Ovary (tissue), 10 donors: Measurements from ENCODE around the gene GPR33. TPM values are rescaled to one million over a fixed set of nuclear protein-coding genes. Genes with fewer than 3 reads are reported as not detected.

Source experiments
- DNase-seq, 5 donors: peaks; one replicate each; pipeline ENCODE4 v3.0.0-alpha.2; 2019 to 2020
- H3K27ac ChIP-seq, 2 donors: fragments of 200-600 bp; one replicate each; pipeline versions ENCODE4 v1.5.1 to v1.8.0; 2019 to 2022
- H3K27me3 ChIP-seq: fragments of 200-600 bp; one replicate; pipeline ENCODE4 v1.8.0; 2022
- H3K36me3 ChIP-seq: fragments of 200-600 bp; sonication (generic); one replicate; pipeline ENCODE4 v1.5.1; 2019
- H3K4me1 ChIP-seq: one replicate; pipeline ENCODE4 v1.8.1; 2013; ENCODE audit warnings: mild to moderate bottlenecking, moderate library complexity; ENCODE audit not compliant: insufficient read depth
- H3K4me3 ChIP-seq: fragments of 200-600 bp; sonication (generic); one replicate; pipeline ENCODE4 v1.5.1; 2017
- H3K9me3 ChIP-seq, 2 donors: fragments of 200-600 bp in 1 of 2; sonication (generic) in 1 of 2; one replicate each; pipeline versions ENCODE4 v1.5.1 to v1.8.1; 2013 to 2019; ENCODE audit warnings: mild to moderate bottlenecking in 1 of 2, moderate library complexity in 1 of 2
- CTCF ChIP-seq, 3 donors: fragments of 450-650 bp in 2 of 3; fragments of 200-600 bp in 1 of 3; IDR thresholded peaks; one replicate each; pipeline versions ENCODE4 v1.5.1 to v1.8.0; 2016 to 2022; ENCODE audit warnings: antibody characterized with exemption in 3 of 3, mild to moderate bottlenecking in 1 of 3
- EP300 ChIP-seq: sonication (generic); formaldehyde crosslinking; IDR thresholded peaks from one replicate; pipeline ENCODE4 v1.6.1; 2017; ENCODE audit warnings: antibody characterized with exemption
- POLR2A ChIP-seq: fragments of 450-650 bp; IDR thresholded peaks from one replicate; pipeline ENCODE4 v1.6.1; 2017; ENCODE audit warnings: antibody characterized with exemption, mild to moderate bottlenecking, moderate library complexity
- WGBS, 3 donors: extraction: QIAGEN DNeasy Blood & Tissue Kit in 1 of 3; methylation state at CpG; one replicate each; pipeline versions ENCODE4 v1.1.5 to v1.1.7; 2013 to 2017; 5-methylcytosine and 5-hydroxymethylcytosine counted together
- intact Hi-C, 4 donors: fragments of 100-400 bp; cut with DNase I; formaldehyde crosslinking; loops; one replicate each; pipeline versions ENCODE4 v1.11.0 to v1.15.1; 2022 to 2023
- long read RNA-seq, 3 donors: library from polyadenylated mRNA in 2 of 3; unstranded in 2 of 3; transcript quantifications; one replicate each; pipeline ENCODE4 v2.0.0 and lab custom pipeline, GENCODE V29; 2021 to 2026
- polyA plus RNA-seq, 2 donors: library from polyadenylated mRNA; stranded (reverse); fragments of 200-250 nt in 1 of 2; fragments of 350-450 nt in 1 of 2; fragmentation: Illumina TruSeq in 1 of 2; extraction: RNeasy Lipid Tissue Mini Kit (QIAGEN cat#74804) in 1 of 2; gene quantifications; one replicate each; pipeline ENCODE4 v1.2.3, GENCODE V29; 2013 to 2014
- total RNA-seq, 7 donors: library from RNA; depleted of rRNA in 2 of 7; stranded (reverse); fragments of >200 nt in 2 of 7; fragmentation: NEBNext Ultra II Directional in 3 of 7; extraction: Animal tissue kit (Norgen Biotek cat#: 25700) in 3 of 7; gene quantifications; one replicate each; pipeline versions ENCODE4 v1.1.0 to v1.2.4, GENCODE V29; 2016 to 2023
- donor health status: DM: no; HTN: no; CAD: no; lungs with moderate emphysema.
- donor health status: DM: no; HTN: no; CAD: no.
- donor health status: Bipolar disorder and iron deficiency.
- donor health status: DM: yes; HTN: yes; CAD: no.
- donor health status: DM: no; HTN: no; CAD: no.
- donor health status: DM: yes; HTN: yes; CAD: no.

The GPR33 gene
- not detected for total RNA-seq
- polyA plus RNA-seq, result not detected
- long read RNA-seq, donor 1, result 0 reads
- long read RNA-seq, donor 2, result 0 reads
- long read RNA-seq, donor 3, result 0 reads

DNA sequence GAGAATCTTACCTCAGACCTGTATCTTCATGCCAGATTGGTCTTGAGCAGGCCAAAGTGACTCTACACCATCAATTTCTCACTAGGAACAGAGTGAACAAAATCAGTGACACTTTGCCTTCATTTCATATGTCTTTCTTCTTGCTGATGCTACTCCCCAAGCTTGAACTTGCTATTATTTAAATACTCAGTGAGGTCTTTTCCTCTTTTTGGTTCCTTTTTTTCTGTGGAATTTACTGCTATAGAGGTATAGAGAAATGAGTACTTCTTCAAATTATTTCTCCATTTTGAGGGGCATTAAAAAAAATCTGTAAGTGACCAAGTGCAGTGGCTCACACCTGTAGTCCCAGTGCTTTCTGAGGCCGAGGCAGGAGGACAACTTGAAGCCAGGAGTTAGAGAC is at the start of gene GPR33:
Gene GPR33, minus strand, starts transcription at position 154 of the 400 bp plus-strand sequence. CDS start 4,074 bp downstream, outside the sequence.
- 78 to 90% (median 86%) methylated on average over 1 of the region's 1 CpG for WGBS, 3 donors
- peaks cover 0 to 3% of the 10 kb centered on the region in 2 donors for H3K9me3 ChIP-seq

DNA sequence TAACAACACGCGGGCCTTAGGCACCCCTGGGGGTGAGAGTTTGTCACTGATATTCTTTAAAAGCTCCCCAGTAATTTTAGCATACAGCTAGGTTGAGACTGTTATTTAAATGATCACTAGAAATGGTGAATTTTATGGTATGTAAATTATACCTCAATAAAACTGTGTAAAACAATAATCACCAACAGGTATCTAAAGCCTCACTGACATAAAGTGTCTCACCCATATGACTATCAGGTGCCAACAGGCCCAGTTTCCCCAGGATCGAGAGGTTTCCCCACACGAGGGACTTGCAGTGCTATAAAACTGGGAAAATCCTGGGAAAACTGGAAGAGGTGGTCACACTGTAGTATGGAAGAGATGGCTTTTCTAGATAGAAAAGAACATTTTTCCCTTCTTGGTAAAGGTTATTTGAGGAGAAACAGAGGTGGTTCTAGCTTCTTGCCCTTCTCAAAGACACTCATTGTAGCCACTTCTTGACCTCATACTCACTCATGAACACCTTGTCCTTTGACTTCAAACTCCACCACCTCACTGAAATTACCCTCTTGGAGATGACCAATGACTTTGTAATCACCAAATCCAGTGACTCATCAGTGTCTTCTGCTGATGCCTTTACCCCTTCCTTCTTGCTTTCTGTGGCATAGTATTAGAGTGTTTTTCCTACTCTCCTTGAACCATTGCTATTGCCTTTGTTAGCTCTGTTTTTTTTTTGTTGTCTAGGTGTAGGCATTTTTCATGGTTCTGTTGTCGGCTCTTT is 48.5 kb upstream of the GPR33 start:
- DNase-seq, result no peak
- Histone ChIP-seq H3K4me3 (no peak overlapping the region), H3K27me3 (no peaks in the 10 kb centered on the region), H3K27ac (no peak overlapping the region), H3K36me3 (no peaks in the 10 kb centered on the region), H3K9me3 (no peaks in the 10 kb centered on the region), H3K4me1 (no peaks in the 10 kb centered on the region)
- intact Hi-C loops, result no loop called here
- TF ChIP-seq EP300, result no peak
- TF ChIP-seq CTCF (IDR thresholded peaks at IDR 0.05), result no peak
- TF ChIP-seq POLR2A, result no peak
- WGBS, 3 donors, result 73 to 82% (median 74%) methylated on average over 5 of the region's 5 CpGs

More for the DNA sequence above, at the start of gene GPR33:
- Histone ChIP-seq H3K4me3 (no peak within 1 kb of the TSS), H3K27me3 (no peaks in the 10 kb centered on the region), H3K36me3 (no peaks in the 10 kb centered on the region), H3K4me1 (no peaks in the 10 kb centered on the region), H3K27ac (no peak within 1 kb of the TSS)
- no peak for DNase-seq
- intact Hi-C loops, result no loop called here
- TF ChIP-seq CTCF (IDR thresholded peaks at IDR 0.05) (no peak), POLR2A (no peak), EP300 (no peak)

DNA sequence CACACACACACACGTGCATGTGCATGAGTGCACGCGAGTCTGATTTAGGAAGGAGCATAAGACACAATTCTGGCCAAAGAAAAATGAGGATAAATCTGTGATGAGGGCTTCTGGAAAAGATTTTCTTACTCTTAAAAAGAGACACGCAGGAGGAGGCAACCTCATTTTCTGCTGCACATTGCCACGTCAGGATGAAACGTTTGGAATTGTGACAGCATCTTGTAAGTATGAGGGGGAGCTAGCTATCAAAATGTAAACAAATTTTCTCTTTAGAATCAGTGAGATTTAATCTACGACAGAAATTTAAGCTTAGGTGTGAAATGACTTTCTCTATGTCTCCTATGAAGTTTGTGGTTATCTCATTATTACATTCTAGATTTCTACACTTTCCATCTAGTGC is 42.3 kb upstream of the GPR33 start:
- Histone ChIP-seq H3K27ac (no peak overlapping the region), H3K4me3 (no peak overlapping the region), H3K9me3 (no peaks in the 10 kb centered on the region), H3K27me3 (no peaks in the 10 kb centered on the region), H3K36me3 (no peaks in the 10 kb centered on the region), H3K4me1 (no peaks in the 10 kb centered on the region)
- DNase-seq, result no peak
- no peak for TF ChIP-seq EP300
- WGBS, 3 donors, result 21 to 35% (median 29%) methylated on average over 7 of the region's 7 CpGs
- intact Hi-C loops, result no loop called here

DNA sequence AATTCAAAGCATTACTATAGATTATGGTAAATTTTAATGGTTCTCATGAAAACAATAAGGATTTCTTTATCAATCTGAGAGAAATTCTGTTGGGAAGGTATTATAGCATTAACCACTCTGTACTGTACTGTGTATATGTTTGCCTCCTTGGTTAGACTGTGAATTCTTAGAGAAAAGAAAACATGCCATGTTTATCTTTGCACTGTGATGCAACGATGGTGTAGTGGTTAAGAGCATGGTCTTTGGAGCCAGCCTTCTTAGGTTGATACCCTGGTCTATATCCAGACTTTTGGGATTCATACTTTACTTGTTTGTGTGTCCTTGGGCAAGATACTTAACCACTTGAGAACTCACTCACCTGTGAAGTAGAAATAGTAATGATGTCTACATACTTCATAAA is 41.2 kb upstream of the GPR33 start:
- WGBS, 3 donors, result 19 to 47% (median 29%) methylated on average over 1 of the region's 1 CpG
- no peak for DNase-seq
- no peaks in the 10 kb centered on the region for H3K36me3 ChIP-seq
- H3K9me3 ChIP-seq, result no peaks in the 10 kb centered on the region
- H3K27ac ChIP-seq, result no peak overlapping the region
- no peaks in the 10 kb centered on the region for H3K27me3 ChIP-seq
- intact Hi-C loops, result no loop called here
- H3K4me3 ChIP-seq, result no peak overlapping the region
- H3K4me1 ChIP-seq, result no peaks in the 10 kb centered on the region
- TF ChIP-seq POLR2A (no peak), EP300 (no peak), CTCF (IDR thresholded peaks at IDR 0.05) (no peak)

DNA sequence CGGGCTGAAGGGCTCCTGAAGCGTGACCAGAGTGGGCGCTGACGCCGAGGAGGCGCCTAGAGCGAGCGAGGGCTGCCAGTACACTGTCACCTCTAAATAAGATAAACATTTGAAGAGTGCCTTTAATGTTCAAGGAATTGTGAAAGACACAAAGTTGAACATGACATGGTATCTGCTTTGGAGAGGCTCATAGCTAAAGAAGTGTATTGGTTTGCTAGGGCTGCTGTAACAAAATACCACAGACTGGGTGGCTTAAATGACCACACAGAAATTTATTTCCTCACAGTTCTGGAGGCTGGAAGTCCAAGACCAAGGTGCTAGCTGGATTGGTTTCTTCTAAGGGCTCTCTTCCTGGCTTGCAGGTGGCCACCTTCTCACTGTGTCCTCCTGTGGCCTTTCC is 39.7 kb upstream of the GPR33 start:
- no peaks in the 10 kb centered on the region for H3K4me1 ChIP-seq
- H3K27ac ChIP-seq, result no peak overlapping the region
- intact Hi-C loops, result no loop called here
- H3K36me3 ChIP-seq, result no peaks in the 10 kb centered on the region
- H3K4me3 ChIP-seq, result no peak overlapping the region
- TF ChIP-seq POLR2A (no peak), CTCF (IDR thresholded peaks at IDR 0.05) (no peak), EP300 (no peak)
- 88 to 95% (median 93%) methylated on average over 8 of the region's 8 CpGs for WGBS, 3 donors
- H3K9me3 ChIP-seq, result no peaks in the 10 kb centered on the region
- H3K27me3 ChIP-seq, result no peaks in the 10 kb centered on the region
- no peak for DNase-seq
